B cell (primary cell): ENCODE results near the gene HOXB13. TPM values are rescaled to one million over a fixed set of nuclear protein-coding genes. Genes with fewer than 3 reads are reported as not detected.
A peak's percentile ranks its signal among the peaks of the same experiment; 100 is the strongest.

ENCODE experiments used
- ATAC-seq: fragments of 200-7000 bp; cut with Tn5 transposase; one replicate; pipeline ENCODE4 v1.10.0; 2021; ENCODE audit warnings: low read depth, mild to moderate bottlenecking, moderate number of reproducible peaks, moderate library complexity
- CTCF ChIA-PET: fragments of 350-600 bp; sonication (Branson Sonifier 250); formaldehyde crosslinking; loops from one replicate; lab custom pipeline; 2021; ENCODE audit warnings: antibody characterized with exemption, inconsistent platforms; lab: Charles Lee
- POLR2A ChIA-PET: fragments of 350-600 bp; sonication (Branson Sonifier 250); formaldehyde crosslinking; loops from one replicate; lab custom pipeline; 2021; ENCODE audit warnings: antibody characterized with exemption; lab: Charles Lee
- DNase-seq: peaks from one replicate; pipeline ENCODE4 v3.0.0; 2013
- H2AFZ ChIP-seq: 2 replicates; pipeline ENCODE4 v1.6.1; 2012; ENCODE audit warnings: mild to moderate bottlenecking, low read depth, low read length; ENCODE audit not compliant: insufficient read depth, poor library complexity, severe bottlenecking
- H3K27ac ChIP-seq, 2 donors: 1 replicate in 1 of 2; 2 replicates in 1 of 2; pipeline ENCODE4 v1.5.1; 2012 to 2013; ENCODE audit warnings: low read length in 2 of 2, mild to moderate bottlenecking in 2 of 2, moderate library complexity in 1 of 2
- H3K27me3 ChIP-seq, 4 experiments: fragments of 200-600 bp in 1 of 4; sonication (generic) in 1 of 4; replicated peaks in 1 of 4; 1 replicate in 2 of 4; 2 replicates in 2 of 4; pipeline versions ENCODE4 v1.6.1 to v1.7.0; 2013 to 2016; ENCODE audit warnings: low read length in 3 of 4, mild to moderate bottlenecking in 2 of 4, mixed read lengths in 1 of 4, moderate library complexity in 1 of 4; ENCODE audit not compliant: insufficient read depth in 4 of 4, control insufficient read depth in 3 of 4; ENCODE audit errors: control extremely low read depth in 1 of 4
- H3K36me3 ChIP-seq, 2 experiments: replicated peaks in 1 of 2; 1 replicate in 1 of 2; 2 replicates in 1 of 2; pipeline versions ENCODE4 v1.6.1 to v1.7.1; 2013; ENCODE audit warnings: low read length in 1 of 2; ENCODE audit not compliant: insufficient read depth in 2 of 2, control insufficient read depth in 1 of 2; ENCODE audit errors: control extremely low read depth in 1 of 2, extremely low read depth in 1 of 2
- H3K4me1 ChIP-seq, 2 donors: fragments of 200-600 bp in 1 of 2; sonication (generic) in 1 of 2; 1 replicate in 1 of 2; 2 replicates in 1 of 2; pipeline versions ENCODE4 v1.5.1 to v1.6.1; 2013 to 2017; ENCODE audit warnings: low read length in 2 of 2; ENCODE audit not compliant: control insufficient read depth in 2 of 2, insufficient read depth in 2 of 2
- H3K4me2 ChIP-seq: replicated peaks from 2 replicates; pipeline ENCODE3; 2012; ENCODE audit warnings: mild to moderate bottlenecking, low read depth, low read length; ENCODE audit not compliant: poor library complexity, severe bottlenecking
- H3K4me3 ChIP-seq, 5 experiments: fragments of 200-600 bp in 1 of 5; sonication (generic) in 1 of 5; 1 replicate in 3 of 5; 2 replicates in 2 of 5; pipeline versions ENCODE4 v1.5.1 to v1.7.0; 2011 to 2016; ENCODE audit warnings: low read length in 4 of 5, mild to moderate bottlenecking in 4 of 5, low read depth in 2 of 5, control low read depth in 1 of 5, moderate library complexity in 1 of 5; ENCODE audit not compliant: insufficient read depth in 1 of 5; ENCODE audit errors: control extremely low read depth in 1 of 5, extremely low read depth in 1 of 5
- H3K79me2 ChIP-seq: fragments of 200-600 bp; sonication (generic); one replicate; pipeline ENCODE4 v1.6.0; 2016; ENCODE audit warnings: low read length; ENCODE audit not compliant: control insufficient read depth, insufficient read depth
- H3K9ac ChIP-seq: fragments of 200-600 bp; sonication (generic); 2 replicates; pipeline ENCODE4 v1.6.1; 2017; ENCODE audit warnings: mild to moderate bottlenecking, low read length, moderate library complexity
- H3K9me3 ChIP-seq, 3 donors: one replicate each; pipeline versions ENCODE4 v1.6.1 to v1.7.1; 2013; ENCODE audit warnings: low read length in 2 of 3; ENCODE audit not compliant: control insufficient read depth in 2 of 3, insufficient read depth in 1 of 3; ENCODE audit errors: control extremely low read depth in 1 of 3
- H4K20me1 ChIP-seq: 2 replicates; pipeline ENCODE4 v1.6.0; 2012; ENCODE audit warnings: mild to moderate bottlenecking, low read length; ENCODE audit not compliant: insufficient read depth, control insufficient read depth, poor library complexity, severe bottlenecking
- H3K27ac Mint-ChIP-seq: one replicate; pipeline ENCODE4 v1.8.0; 2021; ENCODE audit warnings: mixed read lengths
- H3K27me3 Mint-ChIP-seq: one replicate; pipeline ENCODE4 v1.8.0; 2021; ENCODE audit warnings: mixed read lengths
- H3K4me1 Mint-ChIP-seq: one replicate; pipeline ENCODE4 v1.8.0; 2021; ENCODE audit warnings: mixed read lengths
- H3K4me3 Mint-ChIP-seq: one replicate; pipeline ENCODE4 v1.8.0; 2021; ENCODE audit warnings: mixed read lengths
- H3K9me3 Mint-ChIP-seq: one replicate; pipeline ENCODE4 v1.8.0; 2022; ENCODE audit warnings: mixed read lengths; ENCODE audit not compliant: insufficient read depth
- EZH2 ChIP-seq: IDR thresholded peaks from 2 replicates; pipeline ENCODE4 v1.6.1; 2012; ENCODE audit warnings: borderline replicate concordance, low read depth, mild to moderate bottlenecking, moderate library complexity, low read length; ENCODE audit not compliant: insufficient read depth, poor library complexity, severe bottlenecking
- WGBS: methylation state at CpG from one replicate; pipeline ENCODE4 v1.1.5; 2013; ENCODE audit warnings: missing lambda C conversion rate; ENCODE audit not compliant: insufficient coverage; 5-methylcytosine and 5-hydroxymethylcytosine counted together
- intact Hi-C: fragments of 100-400 bp; cut with micrococcal nuclease; formaldehyde crosslinking; loops from one replicate; pipeline ENCODE4 v1.10.0; 2022
- polyA plus RNA-seq: library from polyadenylated mRNA; depleted of rRNA; stranded (reverse); fragments of >200 nt; gene quantifications from 2 replicates; pipeline ENCODE4 v1.2.3, GENCODE V29; 2012
- total RNA-seq, 2 donors: library from RNA; stranded (reverse); fragments of 120-200 nt in 1 of 2; gene quantifications; 1 replicate in 1 of 2; 2 replicates in 1 of 2; pipeline versions ENCODE4 v1.2.3 to v1.2.4, GENCODE V29; 2013 to 2022
- TF ChIP-seq, protein P1 (sequence below): fragments of 200-600 bp; IDR thresholded peaks from one replicate; pipeline ENCODE4 v1.8.0; 2022; ENCODE audit warnings: antibody characterized with exemption, mild to moderate bottlenecking

The HOXB13 gene
- total and polyA plus RNA-seq, 2 donors (not counting 1 experiment from before 2014, with no cell fraction given): not detected

DNA sequence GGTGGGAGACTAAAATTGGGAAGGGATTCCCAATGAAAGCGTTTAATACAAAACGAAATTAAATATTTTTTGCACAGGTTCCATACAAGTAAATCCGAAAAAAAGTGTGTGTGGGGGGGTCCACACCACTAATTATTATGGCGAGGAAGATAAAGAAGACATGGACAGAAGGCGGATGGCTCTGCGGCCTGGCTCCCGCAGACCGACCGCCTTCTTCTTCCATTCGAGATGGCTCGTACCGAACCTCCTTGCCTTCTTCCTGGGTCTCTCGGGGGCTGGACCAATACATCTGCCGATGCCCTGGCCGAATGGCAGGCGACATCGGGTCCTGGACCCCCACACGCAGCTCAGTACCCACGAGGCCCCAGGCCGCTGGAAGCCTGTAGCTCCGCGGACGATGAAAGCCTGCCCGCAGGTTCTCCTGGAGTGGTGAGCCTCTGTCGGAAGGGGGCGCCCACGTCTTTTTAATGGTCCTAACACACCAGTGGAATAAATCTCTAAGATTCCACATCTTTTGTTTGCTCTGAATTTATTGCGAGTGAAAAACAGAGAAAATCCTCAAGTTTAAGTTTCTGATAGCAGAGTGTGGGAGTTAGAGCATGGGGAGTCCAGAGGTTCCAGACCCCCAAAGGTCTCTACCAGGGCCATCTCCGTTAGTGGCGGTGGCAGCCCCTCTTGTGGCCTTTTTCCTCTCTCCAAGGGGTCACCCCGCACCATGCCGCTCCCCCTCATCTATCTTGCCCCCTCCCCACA lies 4.1 kb downstream of the HOXB13 start:
- Mint-ChIP-seq H3K27ac (peak overlapping the region; percentile 69), H3K9me3 (no peaks in the 10 kb centered on the region), H3K4me3 (peak overlapping the region; percentile 62), H3K27me3 (peaks cover 80% of the 10 kb centered on the region), H3K4me1 (peaks cover 35% of the 10 kb centered on the region)
- peak overlapping the region; percentile 54 for H3K4me2 ChIP-seq
- peak overlapping the region in 1 of 5 experiments; percentile 18 for H3K4me3 ChIP-seq
- H3K9ac ChIP-seq: peak overlapping the region; percentile 6
- H3K27ac ChIP-seq: no peak overlapping the region
- POLR2A ChIA-PET: interaction anchor here (0.6 kb wide), 1 partner anchor 273 kb away, joined by 9 read pairs; the partner anchor contains the start of gene IGF2BP1
- CTCF ChIA-PET: interaction anchor here (0.6 to 2.9 kb wide), 25 partner anchors 8 to 160 kb away, joined by 3 to 21 read pairs (median 4); no protein-coding TSS in a partner anchor
- peaks cover 51 to 77% of the 10 kb centered on the region in 2 donors for H3K4me1 ChIP-seq
- ATAC-seq: peak; percentile 47
- H4K20me1 ChIP-seq: no peaks in the 10 kb centered on the region
- H3K9me3 ChIP-seq: peaks cover 2 to 84% (median 9%) of the 10 kb centered on the region in 3 donors
- H3K27me3 ChIP-seq: peaks cover 0 to 100% (median 89%) of the 10 kb centered on the region in 4 experiments
- peak overlapping the region; percentile 9 for H2AFZ ChIP-seq
- H3K79me2 ChIP-seq: no peaks in the 10 kb centered on the region
- no peaks in the 10 kb centered on the region for H3K36me3 ChIP-seq
- WGBS: 8% methylated on average over 26 of the region's 32 CpGs
- TF ChIP-seq, protein P1, sequence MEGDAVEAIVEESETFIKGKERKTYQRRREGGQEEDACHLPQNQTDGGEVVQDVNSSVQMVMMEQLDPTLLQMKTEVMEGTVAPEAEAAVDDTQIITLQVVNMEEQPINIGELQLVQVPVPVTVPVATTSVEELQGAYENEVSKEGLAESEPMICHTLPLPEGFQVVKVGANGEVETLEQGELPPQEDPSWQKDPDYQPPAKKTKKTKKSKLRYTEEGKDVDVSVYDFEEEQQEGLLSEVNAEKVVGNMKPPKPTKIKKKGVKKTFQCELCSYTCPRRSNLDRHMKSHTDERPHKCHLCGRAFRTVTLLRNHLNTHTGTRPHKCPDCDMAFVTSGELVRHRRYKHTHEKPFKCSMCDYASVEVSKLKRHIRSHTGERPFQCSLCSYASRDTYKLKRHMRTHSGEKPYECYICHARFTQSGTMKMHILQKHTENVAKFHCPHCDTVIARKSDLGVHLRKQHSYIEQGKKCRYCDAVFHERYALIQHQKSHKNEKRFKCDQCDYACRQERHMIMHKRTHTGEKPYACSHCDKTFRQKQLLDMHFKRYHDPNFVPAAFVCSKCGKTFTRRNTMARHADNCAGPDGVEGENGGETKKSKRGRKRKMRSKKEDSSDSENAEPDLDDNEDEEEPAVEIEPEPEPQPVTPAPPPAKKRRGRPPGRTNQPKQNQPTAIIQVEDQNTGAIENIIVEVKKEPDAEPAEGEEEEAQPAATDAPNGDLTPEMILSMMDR: peak; percentile 68
- TF ChIP-seq EZH2: peak; percentile 73
- intact Hi-C loops: loop anchor here (1.0 to 10.0 kb wide), 4 partner anchors 22 to 270 kb away; partner anchors contain the start of gene IGF2BP1
- DNase-seq: peak; percentile 77
